ENCODE measurements around the gene MYL12A. TPM values are rescaled to one million over a fixed set of nuclear protein-coding genes. Genes with fewer than 3 reads are reported as not detected.

The MYL12A gene
- total and polyA plus RNA-seq, 11 donors, result 1,642 to 7,537 (median 4,261) TPM

- no peaks in the 10 kb centered on the region for H3K36me3 ChIP-seq
- no peak for ATAC-seq
- no peaks in the 10 kb centered on the region for H3K27me3 ChIP-seq
- no peak for DNase-seq
- H3K27ac ChIP-seq, result no peak overlapping the region
- H3K9me3 ChIP-seq, result no peaks in the 10 kb centered on the region
- intact Hi-C loops (cut with DNase I), result loop anchor here in 2 of 10 donors (10.0 kb wide), 3 partner anchors 48 to 88 kb away; no protein-coding TSS in a partner anchor
- no peak for TF ChIP-seq POLR2A (IDR thresholded peaks at IDR 0.05)
- no peak for TF ChIP-seq CTCF (IDR thresholded peaks at IDR 0.05)
- 71 to 91% (median 74%) methylated on average over 1 of the region's 1 CpG for WGBS, 4 donors
- H3K4me3 ChIP-seq, result no peak overlapping the region
- H3K4me1 ChIP-seq, result peaks cover 0 to 12% (median 0%) of the 10 kb centered on the region in 12 donors
These were observed 14.6 kb upstream of the MYL12A start for GRCh38 chr18:3233004-3233403.

- Histone ChIP-seq H3K9me3 (no peaks in the 10 kb centered on the region), H3K4me1 (peaks cover 0 to 12% (median 0%) of the 10 kb centered on the region in 12 donors), H3K27ac (no peak overlapping the region), H3K36me3 (no peaks in the 10 kb centered on the region), H3K4me3 (no peak overlapping the region), H3K27me3 (no peaks in the 10 kb centered on the region)
- intact Hi-C loops (cut with DNase I), result loop anchor here in 2 of 10 donors (10.0 kb wide), 3 partner anchors 49 to 89 kb away; no protein-coding TSS in a partner anchor
- DNase-seq (no peak), ATAC-seq (no peak)
- no peak for TF ChIP-seq CTCF (IDR thresholded peaks at IDR 0.05)
- no peak for TF ChIP-seq POLR2A (IDR thresholded peaks at IDR 0.05)
- 87 to 89% (median 89%) methylated on average over 4 of the region's 4 CpGs for WGBS, 4 donors
These were observed 14.0 kb upstream of the MYL12A start for GRCh38 chr18:3233433-3234168.

- intact Hi-C loops (cut with DNase I), result loop anchor here in 2 of 10 donors (10.0 kb wide), 3 partner anchors 50 to 90 kb away; no protein-coding TSS in a partner anchor
- WGBS, 4 donors, result 65 to 68% (median 67%) methylated on average over 5 of the region's 5 CpGs
These were observed 13.1 kb upstream of the MYL12A start for GRCh38 chr18:3234457-3234856.

More at GRCh38 chr18:3234457-3234856, 13.1 kb upstream of the MYL12A start:
- Histone ChIP-seq H3K27ac (no peak overlapping the region), H3K4me1 (peaks cover 0 to 12% (median 0%) of the 10 kb centered on the region in 12 donors), H3K9me3 (no peaks in the 10 kb centered on the region), H3K27me3 (no peaks in the 10 kb centered on the region), H3K4me3 (no peak overlapping the region), H3K36me3 (no peaks in the 10 kb centered on the region)
- no peak for DNase-seq
- ATAC-seq, result no peak
- TF ChIP-seq POLR2A (IDR thresholded peaks at IDR 0.05) (no peak), CTCF (IDR thresholded peaks at IDR 0.05) (no peak)

All from heart left ventricle (tissue), 16 donors.